Stimulated activated CD4-positive, alpha-beta T cell treated with anti-CD3 and anti-CD28 coated beads, TNF-alpha, amount 100 ng/mL, for 4 hours (primary cell): ENCODE measurements around the gene LRBA.

ENCODE experiments used
- DNase-seq, 3 experiments: peaks; one replicate each; pipeline ENCODE4 v3.0.0-alpha.2; 2020; ENCODE audit warnings: low read depth in 3 of 3

LRBA gene

GRCh38 chr4:150805183-150806025, 209.7 kb downstream of the LRBA start:
- no peak for DNase-seq

GRCh38 chr4:150801833-150802232, 213.3 kb downstream of the LRBA start:
- DNase-seq = no peak

GRCh38 chr4:150799207-150799606, 215.9 kb downstream of the LRBA start:
- no peak for DNase-seq

- no peak for DNase-seq
Measured at GRCh38 chr4:150794706-150795105, 220.4 kb downstream of the LRBA start.

- DNase-seq = no peak
Measured at GRCh38 chr4:150789864-150790263, 225.2 kb downstream of the LRBA start.

GRCh38 chr4:150784939-150785338, 230.1 kb downstream of the LRBA start:
- no peak for DNase-seq

GRCh38 chr4:150784305-150784704, 230.8 kb downstream of the LRBA start:
- DNase-seq = no peak

- DNase-seq = no peak
Measured at GRCh38 chr4:150782921-150783320, 232.2 kb downstream of the LRBA start.

- DNase-seq = no peak
Measured at GRCh38 chr4:150782311-150782710, 232.8 kb downstream of the LRBA start.

- DNase-seq = no peak
Measured at GRCh38 chr4:150781191-150781590, 233.9 kb downstream of the LRBA start.

GRCh38 chr4:150779707-150780106, 235.4 kb downstream of the LRBA start:
- no peak for DNase-seq

GRCh38 chr4:150773729-150774449, 241.2 kb downstream of the LRBA start:
- no peak for DNase-seq

- no peak for DNase-seq
Measured at GRCh38 chr4:150773032-150773431, 242.1 kb downstream of the LRBA start.

GRCh38 chr4:150771382-150771781, 243.7 kb downstream of the LRBA start:
- no peak for DNase-seq

GRCh38 chr4:150769845-150770244, 245.2 kb downstream of the LRBA start:
- no peak for DNase-seq

GRCh38 chr4:150769248-150769647, 245.8 kb downstream of the LRBA start:
- DNase-seq = no peak

- DNase-seq = no peak
Measured at GRCh38 chr4:150768497-150768896, 246.6 kb downstream of the LRBA start.

GRCh38 chr4:150765216-150765615, 249.9 kb downstream of the LRBA start:
- DNase-seq = no peak

- no peak for DNase-seq
Measured at GRCh38 chr4:150751648-150752047, 263.4 kb downstream of the LRBA start.

- DNase-seq = no peak
Measured at GRCh38 chr4:150750824-150751223, 264.3 kb downstream of the LRBA start.

- no peak for DNase-seq
Measured at GRCh38 chr4:150746156-150746555, 268.9 kb downstream of the LRBA start.

GRCh38 chr4:150744570-150744969, 270.5 kb downstream of the LRBA start:
- DNase-seq = no peak
